NCI-H2171 treated with DMSO at 0.1 percent for 48 hours (cell line): Measurements from ENCODE around the gene ODF4.
"Not testable (repeated sequence)": the region's sequence is repeated elsewhere in the genome, so short reads cannot be mapped to it uniquely, and the experiment has no call there.

Experiments
- DNase-seq: peaks from one replicate; lab custom pipeline; 2025; lab: John Stamatoyannopoulos, UW

The ODF4 gene

DNA sequence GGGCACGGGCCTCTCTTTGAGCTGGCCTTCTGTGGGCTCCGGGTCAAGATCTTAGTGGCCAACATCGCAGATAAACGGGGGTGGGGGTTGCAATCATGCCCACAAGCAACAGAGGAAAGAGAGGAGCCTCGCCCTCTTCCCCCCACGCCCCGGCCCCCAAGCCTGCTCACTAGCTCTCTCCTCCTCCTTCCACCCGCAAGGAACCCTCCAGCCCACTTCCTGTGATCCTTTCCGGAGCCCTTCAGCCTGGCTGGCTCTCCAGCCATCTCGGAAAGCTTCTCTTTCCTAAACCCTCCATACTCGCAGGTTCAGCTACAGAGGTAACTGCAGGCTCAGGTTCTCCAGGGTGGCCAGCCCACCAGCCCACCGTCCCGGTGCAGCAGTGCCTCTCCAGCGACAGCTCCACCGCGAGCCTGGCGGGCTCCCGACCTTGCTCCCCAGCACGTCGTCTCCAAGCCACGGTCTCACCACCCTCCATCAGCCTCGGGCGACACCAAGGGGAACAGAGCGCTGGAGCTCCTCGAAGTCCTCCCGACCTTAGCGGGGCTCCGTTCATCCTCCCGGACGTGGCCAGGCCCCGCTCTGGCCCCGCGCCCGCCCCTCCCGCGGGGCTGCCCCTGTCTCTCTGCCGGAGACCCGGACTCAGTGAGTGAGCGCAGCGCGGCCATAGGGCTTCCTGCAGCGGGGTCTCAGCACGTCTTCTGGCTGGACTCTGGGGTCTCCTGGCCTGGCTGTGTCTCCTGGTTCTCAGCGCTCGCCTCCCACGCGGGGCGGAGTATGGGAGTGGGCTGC is 12.9 kb upstream of the ODF4 start:
- DNase-seq = no peak

DNA sequence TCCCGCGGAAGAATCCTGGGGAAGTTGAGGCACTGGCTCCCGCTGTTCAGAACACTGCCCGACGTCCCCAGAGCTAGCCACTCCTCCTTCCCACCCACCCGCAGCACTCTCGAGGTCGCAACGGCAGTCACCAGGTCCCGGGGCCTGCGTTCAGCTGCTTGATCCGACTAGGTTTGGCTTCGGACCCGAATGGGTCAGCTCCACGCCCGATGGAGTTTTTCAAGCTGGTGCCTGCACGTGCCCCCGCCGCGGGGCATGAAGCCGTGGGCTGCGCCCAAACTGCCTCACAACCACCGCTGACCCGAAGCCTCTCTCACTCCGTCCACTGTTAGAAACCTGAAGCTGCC is 12.4 kb upstream of the ODF4 start:
- no peak for DNase-seq

DNA sequence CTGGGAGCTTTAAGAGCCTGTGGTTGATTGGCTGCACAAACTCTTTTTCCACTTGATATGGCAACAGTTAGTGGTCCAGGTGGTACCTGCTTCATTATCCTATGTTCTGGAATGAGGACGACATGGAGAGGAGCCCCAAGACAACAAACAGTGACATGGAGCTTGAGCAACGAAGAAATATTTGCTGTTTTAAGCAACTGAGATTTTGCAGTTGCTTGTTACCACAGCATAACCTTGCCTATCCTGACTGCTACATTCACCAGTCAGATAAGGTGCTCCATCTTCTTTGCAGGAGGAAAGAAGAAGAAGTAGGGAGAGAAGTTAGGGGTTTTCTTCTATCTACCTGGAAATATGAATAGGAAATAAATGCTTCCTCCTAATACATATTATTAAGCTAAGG is 7.5 kb upstream of the ODF4 start:
- DNase-seq = no peak

DNA sequence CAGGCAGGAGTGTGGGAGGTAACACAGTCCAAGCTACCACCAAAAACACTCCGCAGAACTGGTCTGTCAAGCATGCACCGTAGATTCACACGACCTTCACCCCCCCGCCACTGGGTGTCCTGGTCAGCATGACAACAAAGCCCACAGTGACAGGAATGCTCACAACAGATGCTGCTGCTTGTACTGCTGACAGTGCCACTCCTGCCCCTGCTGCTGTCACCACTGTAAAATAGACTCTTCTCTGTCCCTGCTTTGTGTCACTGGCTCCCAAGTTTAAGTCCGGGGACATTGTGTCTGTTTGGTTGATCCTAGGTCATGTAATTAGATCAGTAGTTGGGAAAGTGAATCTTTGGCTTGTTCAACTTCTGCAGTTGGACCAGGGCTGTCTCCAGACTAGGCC is 7.0 kb upstream of the ODF4 start:
- no peak for DNase-seq

DNA sequence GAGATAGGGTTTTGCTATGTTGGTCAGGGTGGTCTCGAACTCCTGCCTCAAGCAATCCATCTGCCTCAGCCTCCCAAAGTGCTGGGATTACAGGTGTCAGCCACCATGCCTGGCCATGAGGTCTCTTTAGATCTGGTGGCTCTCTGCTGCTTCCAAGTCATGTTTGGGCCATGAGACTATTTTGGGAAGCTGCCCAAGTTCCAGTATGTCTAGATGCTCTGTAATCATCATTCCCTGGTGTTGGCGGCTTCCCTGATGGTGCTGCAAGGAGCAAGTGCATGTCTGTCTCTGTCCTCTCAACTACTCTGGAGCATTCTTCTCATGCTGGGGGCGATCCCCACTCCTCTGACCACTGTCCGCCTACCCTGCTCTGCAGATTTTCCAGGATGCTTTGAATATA is 6.4 kb upstream of the ODF4 start:
- DNase-seq = no peak

DNA sequence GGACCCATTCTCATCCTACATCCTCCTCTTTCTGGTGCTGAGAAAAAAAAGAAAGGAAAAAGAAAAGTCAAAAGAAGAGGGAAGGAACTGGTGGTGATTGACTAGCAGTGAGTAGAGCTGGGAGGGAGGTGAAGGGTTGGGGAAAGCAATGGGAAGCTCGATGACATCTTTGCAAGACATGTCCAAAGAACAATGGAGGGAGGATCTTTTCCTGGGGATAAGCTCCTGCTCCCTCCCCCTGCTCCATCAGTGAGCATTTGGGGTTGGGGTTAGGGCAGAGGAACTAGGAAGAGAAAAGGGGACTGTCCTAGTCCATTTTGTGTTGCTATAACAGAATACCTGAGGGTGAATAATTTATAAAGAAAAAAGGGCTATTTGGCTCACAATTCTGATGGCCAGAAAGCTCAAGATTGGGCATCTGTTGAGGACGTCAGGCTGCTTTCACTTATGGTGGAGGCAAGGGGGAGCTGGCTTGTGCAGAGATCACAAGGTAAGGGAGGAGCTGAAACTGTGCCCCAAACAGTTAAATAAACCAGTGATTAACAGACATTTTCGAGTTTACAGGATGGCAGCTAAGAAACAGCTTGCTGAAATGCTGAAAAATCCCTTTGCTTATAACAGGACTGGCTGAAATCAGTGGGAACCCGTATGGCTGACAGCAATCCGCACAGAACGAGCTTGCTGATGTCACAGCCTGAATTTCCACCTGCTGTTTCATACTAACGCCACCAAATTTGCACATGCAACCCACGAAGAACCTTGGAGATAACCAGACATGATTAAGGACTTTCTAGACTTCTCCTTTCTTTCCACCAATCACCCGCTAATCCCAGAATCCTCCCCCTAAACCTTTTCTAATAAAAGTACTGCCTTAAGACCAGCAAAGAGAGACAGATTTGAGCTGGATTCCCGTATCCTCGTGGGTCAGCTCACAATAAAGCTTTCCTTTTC is 1.6 kb upstream of the ODF4 start:
- no peak for DNase-seq

DNA sequence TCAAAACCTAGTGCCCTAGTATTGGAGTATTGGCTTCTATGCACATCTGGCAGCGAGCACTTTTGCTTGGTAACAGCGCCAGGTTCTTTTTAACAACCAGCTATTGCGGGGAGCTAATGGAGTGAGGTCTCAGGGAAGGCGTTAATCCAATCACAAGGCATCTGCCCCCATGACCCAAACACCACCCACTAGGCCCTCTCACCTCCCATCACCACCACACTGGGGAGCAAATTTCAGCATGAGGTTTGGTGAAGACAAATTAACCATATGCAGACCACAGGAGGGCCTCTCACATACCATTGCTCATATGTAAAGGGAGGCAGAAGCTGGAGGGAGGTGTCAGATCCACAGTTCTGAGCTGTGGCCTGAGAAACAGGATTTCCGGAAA is 893 bp upstream of the ODF4 start:
- no peak for DNase-seq

DNA sequence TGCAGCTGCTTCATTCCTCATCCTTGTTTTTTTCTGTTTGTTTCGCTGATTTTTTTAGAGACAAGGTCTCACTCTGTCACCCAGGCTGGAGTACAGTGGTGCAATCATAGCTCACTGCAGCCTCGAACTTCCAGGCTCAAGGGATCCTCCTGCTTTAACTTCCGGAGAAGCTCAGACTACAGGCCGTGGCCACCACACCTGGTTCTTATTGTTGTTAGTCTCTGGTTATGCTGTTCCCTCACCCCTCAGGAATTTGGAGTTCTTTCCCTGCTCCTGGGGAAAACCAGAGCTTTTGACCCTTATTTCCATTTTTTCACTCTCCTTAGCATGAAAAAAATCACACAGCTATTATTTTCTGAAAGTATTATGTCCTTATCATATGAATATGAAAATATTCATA is 1.8 kb downstream of the ODF4 start:
- no peak for DNase-seq

DNA sequence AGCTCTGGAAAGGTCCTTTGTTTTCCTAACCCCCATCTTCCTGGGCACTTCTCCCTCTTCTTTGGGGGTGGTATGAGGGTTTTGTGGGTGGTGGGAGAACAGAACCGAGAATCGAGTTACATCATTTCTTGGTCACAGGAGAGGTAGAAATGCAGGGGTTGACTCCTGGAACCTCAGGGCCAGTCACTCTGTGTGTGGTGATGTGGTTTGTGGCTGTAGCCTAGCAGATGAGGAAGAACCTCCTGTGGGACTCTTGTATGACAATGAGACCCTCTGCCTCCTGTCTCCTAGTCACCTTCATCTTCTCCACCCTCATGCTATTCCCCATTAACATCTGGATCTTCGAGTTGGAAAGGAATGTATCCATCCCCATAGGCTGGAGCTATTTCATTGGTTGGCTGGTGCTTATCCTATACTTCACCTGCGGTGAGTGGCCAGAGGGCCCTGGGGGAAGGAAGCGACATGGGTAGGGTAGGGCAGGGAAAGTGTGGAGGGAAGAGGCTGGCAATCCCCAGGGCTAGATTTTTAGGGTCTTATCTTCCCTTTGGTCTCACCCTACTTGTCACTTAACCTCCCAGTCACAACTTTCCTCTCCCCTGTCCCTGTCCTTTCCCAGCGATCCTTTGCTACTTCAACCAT is 5.5 kb downstream of the ODF4 start:
- no peak for DNase-seq

DNA sequence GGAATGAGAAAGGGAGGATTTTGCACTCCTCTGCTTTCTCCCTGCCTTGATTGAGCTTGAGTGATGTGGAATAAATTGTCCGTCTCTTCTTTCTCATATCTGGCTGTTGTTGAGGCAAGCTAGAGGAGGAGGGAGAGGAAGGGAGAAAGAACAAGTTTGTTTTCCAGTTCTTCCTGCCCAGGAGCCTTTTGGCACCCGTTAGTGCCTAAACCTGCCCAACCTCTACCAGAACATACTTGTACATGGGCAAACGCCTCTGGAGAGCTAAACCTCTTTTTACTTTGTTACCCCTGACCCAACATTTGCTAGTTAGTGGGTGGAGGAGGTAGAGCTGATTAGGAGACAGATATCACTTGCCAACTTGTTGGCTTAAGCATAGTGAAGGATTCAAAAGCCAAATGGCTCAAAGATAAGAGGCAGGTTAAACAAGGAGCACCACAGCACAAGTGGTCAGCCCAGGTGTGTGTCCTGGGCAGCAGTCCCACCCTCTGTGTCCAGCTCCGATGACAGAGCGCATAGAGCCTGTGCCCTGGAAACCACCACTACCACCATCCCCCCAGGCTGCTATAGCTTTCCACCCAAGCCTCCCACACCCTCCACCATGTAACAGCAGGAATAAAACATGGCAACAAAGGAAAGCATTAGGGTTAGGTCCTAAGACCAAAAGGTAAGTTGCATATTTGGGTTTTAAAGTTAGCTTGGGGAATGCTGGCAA is 6.5 kb downstream of the ODF4 start:
- DNase-seq = no peak

DNA sequence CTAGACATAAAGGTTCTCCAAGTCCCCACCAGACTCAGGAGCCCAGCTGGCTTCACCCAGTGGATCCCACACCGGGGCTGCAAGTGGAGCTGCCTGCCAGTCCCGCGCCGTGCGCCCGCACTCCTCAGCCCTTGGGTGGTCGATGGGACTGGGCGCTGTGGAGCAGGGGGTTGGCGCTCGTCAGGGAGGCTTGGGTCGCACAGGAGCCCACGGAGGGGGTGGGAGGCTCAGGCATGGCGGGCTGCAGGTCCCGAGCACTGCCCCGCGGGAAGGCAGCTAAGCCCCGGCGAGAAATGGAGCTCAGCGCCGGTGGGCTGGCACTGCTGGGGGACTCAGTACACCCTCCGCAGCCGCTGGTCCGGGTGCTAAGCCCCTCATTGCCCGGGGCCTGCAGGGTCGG is 7.4 kb downstream of the ODF4 start:
- DNase-seq = not testable (repeated sequence)

DNA sequence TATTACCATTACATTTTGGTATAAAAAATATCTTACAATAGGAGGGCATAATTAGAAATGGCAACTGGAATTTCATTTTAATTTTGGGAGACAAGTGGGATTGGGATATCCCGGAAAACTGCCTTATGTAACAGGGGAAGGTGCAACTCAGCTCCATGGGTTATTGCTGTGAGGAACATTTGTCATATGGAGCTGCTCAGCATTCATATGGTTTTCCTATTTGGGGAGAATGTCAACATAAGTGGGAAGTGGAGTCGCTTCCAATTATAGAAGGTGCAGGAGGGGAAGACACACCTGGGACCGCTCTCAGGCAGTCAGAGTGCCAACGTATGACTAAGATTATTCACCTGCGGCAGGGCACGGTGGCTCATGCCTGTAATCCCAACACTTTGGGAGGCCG is 10.7 kb downstream of the ODF4 start:
- DNase-seq = no peak

DNA sequence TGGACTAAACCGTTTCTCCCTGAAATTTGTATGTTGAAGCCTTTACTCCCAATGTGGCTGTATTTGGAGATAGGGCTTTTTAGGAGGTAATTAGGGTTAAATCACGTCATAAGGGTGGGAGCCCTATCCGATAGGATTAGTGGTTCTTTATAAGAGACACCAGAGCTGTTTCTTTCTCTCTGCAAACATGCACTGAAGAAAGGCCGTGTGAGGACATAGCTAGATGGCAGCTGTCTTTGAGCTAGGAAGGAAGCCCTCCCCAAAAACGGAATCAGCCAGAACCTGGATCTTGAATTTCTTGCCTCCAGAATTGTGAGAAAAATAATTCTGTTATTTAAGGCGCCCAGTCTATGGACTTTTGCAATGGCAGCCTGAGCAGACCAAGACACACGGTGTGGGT is 14.1 kb downstream of the ODF4 start:
- DNase-seq = no peak

DNA sequence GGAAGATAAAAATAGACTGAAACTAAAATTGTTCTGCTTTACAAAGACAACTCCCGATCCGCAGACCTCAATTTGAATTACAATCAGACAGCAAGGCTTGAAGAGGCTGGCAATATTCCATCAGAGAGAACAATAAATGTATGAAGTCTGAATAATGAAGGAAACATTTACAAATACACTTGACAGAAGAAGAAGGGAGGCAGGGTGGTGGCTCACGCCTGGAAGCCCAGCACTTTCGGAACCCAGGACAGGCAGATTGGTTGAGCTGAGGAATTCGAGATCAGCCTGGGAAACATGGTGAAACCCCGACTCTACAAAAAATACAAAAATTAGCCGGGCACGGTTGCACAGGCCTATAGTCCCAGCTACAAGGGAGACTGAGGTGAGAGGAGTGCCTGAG is 14.6 kb downstream of the ODF4 start:
- no peak for DNase-seq

DNA sequence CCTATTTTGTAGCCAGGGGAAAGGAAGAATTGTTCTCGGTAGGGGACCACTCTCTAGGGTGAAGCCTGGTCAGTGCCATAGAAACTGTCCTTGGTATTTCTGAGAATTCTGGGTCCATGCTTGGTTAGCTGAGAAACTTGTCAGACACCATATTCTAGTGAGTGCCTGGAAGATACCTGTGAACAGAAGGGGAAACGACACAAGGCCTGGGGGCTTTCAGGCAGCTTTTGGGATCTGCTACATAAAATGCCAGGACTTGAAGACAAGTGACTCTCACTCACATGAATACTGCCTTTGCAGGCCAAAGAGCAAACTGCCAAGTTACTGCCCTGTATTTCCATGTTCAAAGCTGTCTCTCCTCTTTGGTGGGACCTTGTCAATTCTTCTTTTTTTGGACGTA is 18.3 kb downstream of the ODF4 start:
- no peak for DNase-seq

DNA sequence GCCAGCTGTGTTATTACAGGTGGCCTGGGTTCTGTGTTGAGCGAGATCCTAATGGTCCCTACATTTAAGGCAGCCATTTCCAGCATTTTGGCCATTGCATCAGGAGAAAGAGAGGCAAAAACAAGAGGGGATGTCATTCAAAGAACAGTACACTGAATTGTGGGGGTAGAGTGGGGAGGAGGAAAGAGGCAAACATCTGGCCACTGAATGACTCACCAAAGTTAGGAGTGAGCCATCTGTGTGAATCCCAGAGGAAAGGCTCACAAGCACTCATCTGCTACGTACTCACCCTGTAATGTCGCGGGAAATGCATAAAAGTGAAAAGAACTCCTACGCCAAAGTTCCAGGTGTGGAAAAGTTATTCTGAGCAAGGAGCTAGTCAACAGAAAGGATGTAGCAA is 20.1 kb downstream of the ODF4 start:
- peak; percentile 90 for DNase-seq

DNA sequence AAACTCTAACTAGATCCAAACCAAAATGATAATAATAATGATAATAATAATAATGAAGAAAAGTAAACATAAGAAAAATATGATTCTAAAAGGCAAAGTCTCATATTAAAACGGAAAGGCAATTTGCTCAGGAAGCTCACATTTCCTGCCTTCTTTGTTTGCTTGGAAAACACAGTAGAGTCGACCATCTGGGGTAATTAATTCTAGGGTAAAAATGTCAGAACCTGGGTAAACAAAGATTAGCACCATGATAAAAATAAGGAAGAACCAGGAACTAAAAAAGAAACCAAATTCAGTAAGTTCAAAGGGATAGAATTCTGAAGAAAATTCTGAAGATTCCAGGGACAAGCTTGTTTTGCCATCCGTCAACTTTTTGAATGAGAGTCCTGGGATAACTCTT is 20.6 kb downstream of the ODF4 start:
- DNase-seq = peak; percentile 60

DNA sequence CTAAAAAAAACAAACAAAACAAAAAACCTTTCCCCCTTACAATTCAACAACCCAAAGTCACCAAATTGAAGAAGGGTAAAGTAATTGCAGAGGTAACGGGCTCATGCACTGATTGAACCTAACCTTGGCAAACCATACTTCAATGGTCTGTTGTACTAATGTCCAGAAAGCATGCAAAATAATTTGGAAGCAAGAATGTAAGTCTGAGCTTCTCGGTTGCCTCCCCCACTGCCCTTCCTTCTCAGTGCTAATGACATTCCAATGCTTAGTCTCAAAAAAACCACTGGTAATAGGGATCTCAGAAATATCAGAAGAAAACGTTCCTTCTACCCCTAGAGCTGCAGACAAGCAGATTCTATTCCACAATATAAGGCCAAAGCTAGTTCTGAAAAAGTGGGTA is 21.1 kb downstream of the ODF4 start:
- DNase-seq = no peak

DNA sequence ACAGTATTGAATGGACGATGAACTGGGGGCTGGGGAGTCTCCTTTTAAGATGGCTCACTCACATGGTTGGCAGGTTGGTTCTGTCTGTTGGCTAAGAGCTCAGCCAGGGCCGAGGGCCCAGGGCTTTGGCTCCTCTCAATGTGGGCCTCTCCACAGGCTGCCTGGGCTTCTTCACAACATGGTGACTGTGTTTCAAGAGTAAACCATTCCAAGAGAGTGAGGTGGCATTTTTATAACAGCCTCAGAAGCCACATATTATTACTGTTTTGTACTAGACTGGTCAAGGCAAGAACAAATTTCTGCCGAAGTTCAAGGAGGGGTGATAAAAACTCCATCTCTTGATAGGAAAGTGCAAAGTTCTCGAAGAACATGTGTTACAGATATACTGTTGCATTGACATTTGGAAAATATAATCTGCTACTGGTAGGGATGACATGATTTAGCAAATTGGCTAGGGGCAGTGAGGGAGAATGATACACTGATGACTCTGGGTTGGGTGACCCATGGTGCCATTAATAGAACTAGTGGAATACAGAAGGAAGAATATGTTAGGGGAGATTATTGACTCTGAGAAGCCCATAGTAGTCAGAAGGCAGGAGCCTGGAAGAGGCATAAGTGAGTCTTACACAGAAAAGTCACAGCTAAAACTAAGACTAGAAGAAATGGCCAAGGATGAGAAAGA is 23.2 kb downstream of the ODF4 start:
- DNase-seq = no peak

DNA sequence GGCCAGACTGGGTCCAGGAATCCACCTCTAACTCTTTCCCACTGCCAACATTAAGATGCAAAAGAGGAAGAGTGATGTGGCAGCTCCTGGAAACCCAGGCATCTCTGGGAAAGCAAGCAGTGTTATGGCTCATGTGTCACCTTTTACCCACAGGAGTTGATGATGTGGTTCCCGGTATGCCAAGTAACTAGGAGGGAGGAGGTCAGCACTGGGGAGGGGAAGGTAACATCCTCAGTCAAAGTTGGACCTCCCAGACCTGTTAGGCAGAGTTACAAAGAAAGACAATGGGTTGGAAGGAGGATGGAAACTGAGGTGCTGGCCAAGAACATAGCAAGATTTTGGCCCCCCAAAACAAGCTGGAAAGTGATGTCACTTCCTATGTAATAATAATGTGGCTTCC is 25.5 kb downstream of the ODF4 start:
- no peak for DNase-seq

DNA sequence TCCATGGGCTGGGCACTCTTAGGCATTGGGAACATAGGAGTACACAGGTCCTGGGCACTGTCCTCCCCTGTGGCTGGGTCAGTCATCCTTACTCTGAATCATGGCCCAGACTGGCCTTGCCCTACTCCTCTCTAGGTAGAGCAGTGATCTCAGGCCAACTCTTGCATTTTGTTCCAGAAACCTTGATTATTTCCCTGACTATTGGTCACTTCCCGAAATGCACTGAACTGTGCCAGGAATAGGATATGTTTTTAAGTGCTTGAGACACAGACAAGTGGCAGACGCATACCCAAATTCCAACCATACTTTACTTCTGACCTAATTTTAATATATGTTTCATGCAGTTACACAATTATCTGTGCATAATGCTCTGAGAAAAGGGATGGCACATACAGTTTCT is 26.6 kb downstream of the ODF4 start:
- no peak for DNase-seq

DNA sequence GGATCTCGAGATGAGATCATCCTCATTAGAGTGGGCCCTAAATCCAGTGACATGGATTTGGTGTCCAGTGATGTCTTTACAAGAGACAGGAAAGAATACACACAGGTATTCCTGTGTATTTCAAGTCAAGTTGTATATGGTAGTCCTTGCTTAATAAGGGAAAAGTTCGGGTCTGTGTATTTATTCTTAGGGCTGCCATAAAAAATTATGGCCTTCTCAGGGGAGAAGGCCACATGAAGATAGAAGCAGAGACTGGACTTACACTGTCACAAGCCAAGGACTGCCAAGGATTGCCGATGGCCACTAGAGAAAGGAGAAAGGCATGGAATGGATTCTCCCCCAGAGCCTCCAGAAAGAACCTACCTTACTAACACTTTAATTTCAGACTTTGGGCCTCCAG is 28.6 kb downstream of the ODF4 start:
- no peak for DNase-seq
